Panc1 (cell line): ENCODE measurements around the gene NEK1. TPM values are rescaled to one million over a fixed set of nuclear protein-coding genes. Genes with fewer than 3 reads are reported as not detected.

ENCODE experiments used
- ATAC-seq: fragments of 200-7000 bp; cut with Tn5 transposase; 2 replicates; pipeline ENCODE4 v1.9.1; 2020; ENCODE audit warnings: mild to moderate bottlenecking, moderate library complexity
- BruUV-seq: library from RNA; stranded (reverse); fragments of 400-500 nt; replicated peaks from 2 replicates; lab custom pipeline; 2021; lab: Mats Ljungman, UMichigan
- CTCF ChIA-PET: fragments of 300-600 bp; sonication (Branson Sonifier 250); formaldehyde crosslinking; loops from one replicate; lab custom pipeline; 2022; ENCODE audit warnings: antibody characterized with exemption; lab: Charles Lee
- POLR2A ChIA-PET: fragments of 300-600 bp; sonication (Branson Sonifier 250); formaldehyde crosslinking; loops from one replicate; lab custom pipeline; 2022; ENCODE audit warnings: antibody characterized with exemption; lab: Charles Lee
- DNase-seq: peaks from one replicate; pipeline ENCODE4 v3.0.0-alpha.2; 2010; ENCODE audit warnings: low read depth, low spot score
- H3K27ac ChIP-seq: 2 replicates; pipeline ENCODE4 v1.5.1; 2011; ENCODE audit warnings: mild to moderate bottlenecking, low read length, inconsistent platforms
- H3K27me3 ChIP-seq: fragments of 200-500 bp; sonication (Bioruptor generic); 2 replicates; pipeline ENCODE4 v1.6.0; 2014; ENCODE audit warnings: low read length, inconsistent platforms; ENCODE audit not compliant: control insufficient read depth, insufficient read depth
- H3K36me3 ChIP-seq: fragments of 200-500 bp; sonication (Bioruptor generic); 2 replicates; pipeline ENCODE4 v1.5.1; 2014; ENCODE audit warnings: inconsistent platforms, mild to moderate bottlenecking, low read length, moderate library complexity; ENCODE audit not compliant: control insufficient read depth, insufficient read depth
- H3K4me1 ChIP-seq: 2 replicates; pipeline ENCODE4 v1.5.1; 2011; ENCODE audit warnings: inconsistent platforms, mild to moderate bottlenecking, low read length, moderate library complexity; ENCODE audit not compliant: control insufficient read depth, insufficient read depth
- H3K4me3 ChIP-seq, 2 experiments: 2 replicates each; pipeline ENCODE4 v1.5.1; 2011 to 2012; ENCODE audit warnings: low read depth in 2 of 2, low read length in 2 of 2, mild to moderate bottlenecking in 2 of 2, inconsistent platforms in 1 of 2, moderate library complexity in 1 of 2
- H3K9me3 ChIP-seq: fragments of 200-500 bp; sonication (Bioruptor generic); 2 replicates; pipeline ENCODE4 v1.5.1; 2014; ENCODE audit warnings: low read depth, mild to moderate bottlenecking, inconsistent platforms, low read length, moderate library complexity; ENCODE audit not compliant: control insufficient read depth, insufficient read depth
- CTCF ChIP-seq: fragments of 450-650 bp; IDR thresholded peaks from 2 replicates; pipeline ENCODE4 v1.5.1; 2017; ENCODE audit warnings: mild to moderate bottlenecking
- POLR2AphosphoS5 ChIP-seq: IDR thresholded peaks from 2 replicates; pipeline ENCODE4 v1.6.1; 2012; ENCODE audit warnings: mild to moderate bottlenecking, low read depth, low read length, moderate library complexity
- REST ChIP-seq, 2 experiments: IDR thresholded peaks; 2 replicates each; pipeline ENCODE4 v1.6.1; 2011 to 2012; ENCODE audit warnings: low read depth in 2 of 2, control low read depth in 1 of 2, low read length in 1 of 2, mild to moderate bottlenecking in 1 of 2, moderate library complexity in 1 of 2; ENCODE audit not compliant: insufficient read depth in 1 of 2
- SIN3A ChIP-seq: IDR thresholded peaks from 2 replicates; pipeline ENCODE4 v1.6.1; 2012; ENCODE audit warnings: low read depth, mild to moderate bottlenecking, low read length, moderate library complexity, borderline replicate concordance; ENCODE audit not compliant: insufficient read depth
- TCF7L2 ChIP-seq: IDR thresholded peaks from 2 replicates; pipeline ENCODE4 v1.6.1; 2011; ENCODE audit warnings: mild to moderate bottlenecking, low read depth, low read length, inconsistent platforms
- in situ Hi-C: cut with HindIII; loops from 2 replicates; pipeline ENCODE4 v1.10.0; 2016; ENCODE audit warnings: low sequenced_read_pairs, low pct_unique_long_range_greater_than_20kb
- intact Hi-C: fragments of 100-400 bp; cut with micrococcal nuclease; formaldehyde crosslinking; loops from one replicate; pipeline ENCODE4 v1.10.0; 2022; ENCODE audit not compliant: unreplicated experiment
- total RNA-seq: library from RNA; stranded (reverse); gene quantifications from one replicate; pipeline ENCODE4 v1.2.1, GENCODE V29; 2021; ENCODE audit not compliant: unreplicated experiment

NEK1 gene
- total RNA-seq, 1 experiment from 2014 or later, result 9.2 TPM

GRCh38 chr4:169603312-169603711 is 9.1 kb downstream of the NEK1 start:
- intact Hi-C loops (loop anchor here (10.0 kb wide), 1 partner anchor 421 kb away; the partner anchor contains the start of gene MFAP3L), in situ Hi-C loops (no loop called here)
- no peaks in the 10 kb centered on the region for H3K27me3 ChIP-seq
- no peak for TF ChIP-seq POLR2AphosphoS5
- TF ChIP-seq SIN3A, result no peak
- TF ChIP-seq TCF7L2, result no peak
- TF ChIP-seq REST (IDR thresholded peaks at IDR 0.05; ENCODE audit: insufficient read depth in 1 of 2, low read depth in 2 of 2, low read length in 1 of 2), result no peak
- no peak for TF ChIP-seq CTCF
- H3K36me3 ChIP-seq, result no peaks in the 10 kb centered on the region; the same call in 1 of the 2 replicates
- no peaks in the 10 kb centered on the region; the same call in 1 of the 2 replicates for H3K4me1 ChIP-seq
- H3K4me3 ChIP-seq, result no peak overlapping the region
- CTCF ChIA-PET, result no interaction called here
- BruUV-seq, result no TSS peak
- POLR2A ChIA-PET, result no interaction called here
- H3K9me3 ChIP-seq, result no peaks in the 10 kb centered on the region
- no peak overlapping the region for H3K27ac ChIP-seq
- ATAC-seq (no peak), DNase-seq (no peak)

- no peak overlapping the region for H3K27ac ChIP-seq
- no peaks in the 10 kb centered on the region for H3K27me3 ChIP-seq
- ChIA-PET POLR2A (no interaction called here), CTCF (no interaction called here)
- DNase-seq (no peak), ATAC-seq (no peak)
- no peak for TF ChIP-seq CTCF
- no peak for TF ChIP-seq POLR2AphosphoS5
- no peak for TF ChIP-seq SIN3A
- no peak for TF ChIP-seq REST (IDR thresholded peaks at IDR 0.05; ENCODE audit: insufficient read depth in 1 of 2, low read depth in 2 of 2, low read length in 1 of 2)
- in situ Hi-C loops (no loop called here), intact Hi-C loops (loop anchor here (10.0 kb wide), 1 partner anchor 424 kb away; the partner anchor contains the start of gene MFAP3L)
- H3K4me1 ChIP-seq, result no peaks in the 10 kb centered on the region; the same call in 1 of the 2 replicates
- no peaks in the 10 kb centered on the region; the same call in 1 of the 2 replicates for H3K36me3 ChIP-seq
- no peaks in the 10 kb centered on the region for H3K9me3 ChIP-seq
- H3K4me3 ChIP-seq, result no peak overlapping the region
- no TSS peak for BruUV-seq
These were observed 11.2 kb downstream of the NEK1 start for GRCh38 chr4:169601016-169601771.
